Astrocyte of the spinal cord (primary cell): ENCODE data around the gene ANKRD33B.
"Not testable (repeated sequence)": the region's sequence is repeated elsewhere in the genome, so short reads cannot be mapped to it uniquely, and the experiment has no call there.

Experiments used
- DNase-seq: peaks from one replicate; pipeline ENCODE4 v3.0.0; 2011; ENCODE audit warnings: low read depth, low spot score
- H3K4me3 ChIP-seq: 2 replicates; pipeline ENCODE4 v1.5.1; 2011; ENCODE audit warnings: low read depth, mild to moderate bottlenecking, low read length, moderate library complexity
- in situ Hi-C: cut with HindIII; loops from 2 replicates; pipeline ENCODE4 v1.10.0; 2017; ENCODE audit warnings: low sequenced_read_pairs
- TF ChIP-seq, protein P1 (sequence below): IDR thresholded peaks from 2 replicates; pipeline ENCODE4 v1.5.1; 2012; ENCODE audit warnings: low read depth, mild to moderate bottlenecking, low read length, inconsistent platforms

Gene ANKRD33B

DNA sequence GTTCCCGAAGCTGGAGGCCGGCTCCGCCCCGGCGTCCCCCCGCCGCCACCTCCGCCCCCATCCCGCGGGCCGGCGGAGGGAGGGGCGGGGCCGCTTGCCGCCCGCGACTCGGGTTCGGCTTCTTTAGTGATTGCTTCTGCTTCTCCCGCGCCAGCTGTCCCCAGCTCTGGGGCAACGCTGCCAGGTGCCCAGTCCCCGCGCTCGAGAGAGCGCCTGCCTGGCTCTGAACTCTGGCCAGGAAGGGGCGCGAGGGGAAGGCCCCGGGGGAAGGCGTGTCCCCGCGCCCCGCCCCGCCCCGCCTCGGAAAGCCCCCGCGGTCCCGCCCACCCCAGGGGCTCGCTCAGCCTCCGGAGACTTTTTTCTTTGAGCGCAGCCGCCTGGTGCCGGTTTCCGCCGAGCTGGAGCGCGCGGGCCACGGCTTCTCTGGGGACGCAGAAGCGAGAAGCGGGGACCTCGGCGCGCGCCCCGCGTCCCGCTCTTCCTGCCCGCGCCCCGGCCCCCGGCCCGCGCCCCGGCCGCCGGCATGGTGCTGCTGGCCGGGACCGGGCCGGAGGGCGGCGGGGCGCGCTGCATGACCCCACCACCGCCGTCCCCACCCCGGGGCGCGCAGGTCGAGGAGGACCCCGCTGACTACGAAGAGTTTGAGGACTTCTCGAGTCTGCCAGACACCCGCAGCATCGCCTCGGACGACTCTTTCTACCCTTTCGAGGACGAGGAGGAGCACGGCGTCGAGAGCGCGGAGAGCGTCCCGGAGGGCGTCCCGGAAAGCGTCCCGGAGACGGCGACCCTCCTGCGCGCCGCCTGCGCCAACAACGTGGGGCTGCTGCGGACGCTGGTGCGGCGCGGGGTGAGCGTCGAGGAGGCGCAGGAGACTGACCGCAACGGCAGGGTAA is at the start of gene ANKRD33B:
ANKRD33B (plus strand) TSS at position 126 of the 893 bp plus-strand sequence; CDS start at position 524, 398 bp downstream.
- peak within 1 kb of the TSS; percentile 69 for H3K4me3 ChIP-seq
- in situ Hi-C loops, result no loop called here
- DNase-seq, result peak; percentile 66
- TF ChIP-seq, protein P1, sequence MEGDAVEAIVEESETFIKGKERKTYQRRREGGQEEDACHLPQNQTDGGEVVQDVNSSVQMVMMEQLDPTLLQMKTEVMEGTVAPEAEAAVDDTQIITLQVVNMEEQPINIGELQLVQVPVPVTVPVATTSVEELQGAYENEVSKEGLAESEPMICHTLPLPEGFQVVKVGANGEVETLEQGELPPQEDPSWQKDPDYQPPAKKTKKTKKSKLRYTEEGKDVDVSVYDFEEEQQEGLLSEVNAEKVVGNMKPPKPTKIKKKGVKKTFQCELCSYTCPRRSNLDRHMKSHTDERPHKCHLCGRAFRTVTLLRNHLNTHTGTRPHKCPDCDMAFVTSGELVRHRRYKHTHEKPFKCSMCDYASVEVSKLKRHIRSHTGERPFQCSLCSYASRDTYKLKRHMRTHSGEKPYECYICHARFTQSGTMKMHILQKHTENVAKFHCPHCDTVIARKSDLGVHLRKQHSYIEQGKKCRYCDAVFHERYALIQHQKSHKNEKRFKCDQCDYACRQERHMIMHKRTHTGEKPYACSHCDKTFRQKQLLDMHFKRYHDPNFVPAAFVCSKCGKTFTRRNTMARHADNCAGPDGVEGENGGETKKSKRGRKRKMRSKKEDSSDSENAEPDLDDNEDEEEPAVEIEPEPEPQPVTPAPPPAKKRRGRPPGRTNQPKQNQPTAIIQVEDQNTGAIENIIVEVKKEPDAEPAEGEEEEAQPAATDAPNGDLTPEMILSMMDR, result no peak

DNA sequence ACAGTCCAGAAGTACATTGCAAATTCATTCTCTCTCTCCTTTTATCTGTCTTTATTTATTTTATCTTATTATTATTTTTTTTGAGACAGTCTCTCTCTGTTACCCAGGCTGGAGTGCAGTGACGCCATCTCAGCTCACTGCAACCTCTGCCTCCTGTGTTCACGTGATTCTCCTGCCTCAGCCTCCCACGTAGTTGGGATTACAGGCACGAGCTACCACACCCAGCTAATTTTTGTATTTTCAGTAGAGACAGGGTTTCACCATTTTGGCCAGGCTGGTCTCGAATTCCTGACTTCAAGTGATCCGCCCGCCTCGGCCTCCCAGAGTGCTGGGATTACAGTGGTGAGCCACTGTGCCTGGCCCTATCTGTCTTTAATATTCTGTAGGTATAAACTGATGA is 49.3 kb upstream of the ANKRD33B start:
- H3K4me3 ChIP-seq, in situ Hi-C loops, DNase-seq: not testable (repeated sequence)

DNA sequence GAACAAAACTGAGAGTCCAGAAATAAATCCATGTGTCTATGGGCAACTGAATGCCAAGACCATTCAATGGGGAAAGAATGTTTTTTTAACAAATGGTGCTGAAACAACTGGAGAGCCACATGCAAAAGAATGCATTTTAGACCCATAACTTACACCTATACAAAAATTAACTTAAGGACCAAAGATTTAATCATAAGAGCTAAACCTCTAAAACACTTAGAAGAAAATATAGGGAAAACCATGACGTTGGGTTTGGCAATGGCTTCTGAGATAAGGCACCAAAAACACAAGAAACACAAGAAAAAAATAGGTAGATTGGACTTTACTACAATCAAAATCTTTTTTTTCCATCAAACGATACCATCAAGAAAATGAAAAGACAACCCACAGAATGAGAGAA is 48.4 kb upstream of the ANKRD33B start:
- DNase-seq, result no peak
- in situ Hi-C loops, result no loop called here
- no peak overlapping the region for H3K4me3 ChIP-seq
- TF ChIP-seq, protein P1, result no peak

DNA sequence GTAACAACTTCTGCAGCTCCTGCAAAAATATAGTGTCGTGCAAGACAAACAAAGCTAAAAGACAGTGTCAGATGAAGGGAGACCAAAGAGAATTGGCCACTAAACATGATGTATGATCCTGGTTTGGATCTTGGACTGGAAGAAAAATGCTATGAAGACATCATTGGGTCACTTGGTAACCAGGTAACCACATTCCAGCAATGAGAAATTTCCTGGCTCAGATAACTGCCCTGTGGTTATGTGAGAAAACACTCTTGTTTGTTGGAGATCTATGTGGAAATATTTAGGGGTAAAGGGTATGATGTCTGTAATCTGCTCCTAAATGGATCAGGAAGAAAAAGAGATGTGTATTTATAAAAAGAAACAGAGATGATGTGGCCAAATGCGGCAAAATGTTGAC is 45.5 kb upstream of the ANKRD33B start:
- DNase-seq, result peak; percentile 67
- TF ChIP-seq, protein P1, result no peak
- in situ Hi-C loops, result no loop called here
- H3K4me3 ChIP-seq, result no peak overlapping the region

DNA sequence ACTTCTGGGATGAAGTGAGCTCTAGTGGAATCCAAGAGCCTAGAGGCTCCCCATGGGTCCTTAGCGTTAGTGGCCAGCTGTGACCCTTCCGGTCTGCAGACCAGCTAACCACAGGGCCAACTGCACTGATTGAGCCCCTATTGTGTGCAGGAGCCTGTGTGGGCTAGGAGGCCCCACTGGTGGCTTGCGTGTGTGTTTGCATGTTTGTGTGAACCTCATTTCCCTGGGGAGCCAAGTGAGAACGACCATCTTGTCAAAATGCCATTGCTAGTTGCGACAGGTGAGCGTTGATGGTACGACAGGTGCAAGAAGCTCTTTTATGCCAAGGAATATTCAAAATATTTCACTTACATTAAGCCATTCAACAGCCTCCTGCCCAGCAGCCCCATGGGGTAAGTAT is 44.1 kb upstream of the ANKRD33B start:
- H3K4me3 ChIP-seq, result no peak overlapping the region
- in situ Hi-C loops, result no loop called here
- no peak for DNase-seq
- TF ChIP-seq, protein P1, result no peak

DNA sequence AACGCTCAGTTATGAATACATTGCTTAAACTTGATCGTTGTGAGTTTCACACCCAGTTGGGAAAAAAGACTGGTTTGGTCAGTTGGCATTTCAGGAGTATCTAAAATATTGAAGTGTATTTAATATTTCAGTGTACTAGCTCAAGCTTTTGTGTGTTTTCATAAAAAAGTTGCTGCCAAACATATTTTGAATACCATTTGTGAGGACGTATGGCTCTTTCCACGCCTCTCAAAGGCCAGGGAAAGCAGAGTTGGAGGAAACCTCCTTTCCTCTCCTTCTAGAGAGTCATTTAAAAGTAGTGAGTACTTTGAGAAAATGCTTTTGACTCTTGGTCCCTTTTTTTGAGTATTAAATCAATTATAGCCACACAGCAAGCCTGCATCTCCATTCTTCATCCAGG is 43.2 kb upstream of the ANKRD33B start:
- in situ Hi-C loops, result no loop called here
- DNase-seq, result no peak
- TF ChIP-seq, protein P1, result no peak
- no peak overlapping the region for H3K4me3 ChIP-seq

DNA sequence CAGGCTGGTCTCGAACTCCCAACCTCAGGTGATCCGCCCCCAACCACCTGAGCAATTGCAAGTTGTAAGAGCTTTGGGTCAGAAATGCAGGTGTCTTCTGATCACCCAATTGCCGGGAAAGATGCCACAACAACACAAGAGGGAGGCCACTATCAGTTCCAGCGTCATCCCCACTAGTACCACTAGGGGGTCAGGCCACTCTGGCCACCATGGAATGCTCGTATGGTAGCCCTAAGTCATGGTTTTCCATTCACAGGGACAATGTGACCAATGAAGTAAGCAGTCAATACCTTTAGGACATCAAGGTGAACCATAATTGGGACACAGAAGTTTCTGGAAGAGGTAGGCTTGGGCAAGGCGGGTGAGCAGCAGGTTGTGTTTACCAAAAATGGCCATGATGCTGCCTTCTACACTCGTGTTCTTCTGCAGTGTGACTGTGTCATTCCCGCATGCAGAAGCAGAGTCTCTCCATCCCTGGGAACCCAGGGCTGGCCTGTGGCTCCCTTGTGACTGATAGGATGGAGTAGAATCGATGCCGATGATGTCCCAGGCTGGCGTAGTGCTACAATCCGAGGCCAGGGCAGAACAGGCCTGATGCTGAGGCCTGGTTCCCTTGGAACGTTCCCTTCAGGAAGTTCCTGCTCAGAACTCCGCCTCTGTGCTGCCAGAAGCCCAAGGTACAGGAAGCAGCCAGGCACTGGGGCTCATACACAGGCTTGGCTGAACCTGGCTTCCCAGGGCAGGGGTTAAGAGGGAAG is 42.2 kb upstream of the ANKRD33B start:
- TF ChIP-seq, protein P1, result peak; percentile 51
- no peak for DNase-seq
- in situ Hi-C loops, result no loop called here
- H3K4me3 ChIP-seq, result no peak overlapping the region
